ENCODE measurements around the gene NEAT1.

- TF ChIP-seq, protein P1, sequence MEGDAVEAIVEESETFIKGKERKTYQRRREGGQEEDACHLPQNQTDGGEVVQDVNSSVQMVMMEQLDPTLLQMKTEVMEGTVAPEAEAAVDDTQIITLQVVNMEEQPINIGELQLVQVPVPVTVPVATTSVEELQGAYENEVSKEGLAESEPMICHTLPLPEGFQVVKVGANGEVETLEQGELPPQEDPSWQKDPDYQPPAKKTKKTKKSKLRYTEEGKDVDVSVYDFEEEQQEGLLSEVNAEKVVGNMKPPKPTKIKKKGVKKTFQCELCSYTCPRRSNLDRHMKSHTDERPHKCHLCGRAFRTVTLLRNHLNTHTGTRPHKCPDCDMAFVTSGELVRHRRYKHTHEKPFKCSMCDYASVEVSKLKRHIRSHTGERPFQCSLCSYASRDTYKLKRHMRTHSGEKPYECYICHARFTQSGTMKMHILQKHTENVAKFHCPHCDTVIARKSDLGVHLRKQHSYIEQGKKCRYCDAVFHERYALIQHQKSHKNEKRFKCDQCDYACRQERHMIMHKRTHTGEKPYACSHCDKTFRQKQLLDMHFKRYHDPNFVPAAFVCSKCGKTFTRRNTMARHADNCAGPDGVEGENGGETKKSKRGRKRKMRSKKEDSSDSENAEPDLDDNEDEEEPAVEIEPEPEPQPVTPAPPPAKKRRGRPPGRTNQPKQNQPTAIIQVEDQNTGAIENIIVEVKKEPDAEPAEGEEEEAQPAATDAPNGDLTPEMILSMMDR (IDR thresholded peaks at IDR 0.05): no peak
- no peak for TF ChIP-seq POLR2A (IDR thresholded peaks at IDR 0.05)
These were observed 33.8 kb downstream of the NEAT1 start for GRCh38 chr11:65456418-65456817.

All from gastroesophageal sphincter (tissue), 3 donors.